SK-N-SH treated with all-trans-retinoic acid at 6 μM for 48 hours (cell line): ENCODE measurements around the gene TANC1.

Experiments
- ATAC-seq: fragments of 200-7000 bp; cut with Tn5 transposase; 3 replicates; pipeline ENCODE4 v1.9.1; 2020; ENCODE audit warnings: mild to moderate bottlenecking, moderate library complexity
- ARNTL ChIP-seq: fragments of 450-650 bp; formaldehyde crosslinking; IDR thresholded peaks from 2 replicates; pipeline ENCODE4 v1.5.0; 2020; ENCODE audit warnings: low read depth, mild to moderate bottlenecking, moderate library complexity, borderline replicate concordance
- BACH2 ChIP-seq: fragments of 250-450 bp; sonication (Bioruptor Pico); IDR thresholded peaks from 2 replicates; pipeline ENCODE4 v1.9.0; 2021; ENCODE audit warnings: mild to moderate bottlenecking, borderline replicate concordance
- CREB5 ChIP-seq: fragments of 250-450 bp; sonication (Bioruptor Pico); IDR thresholded peaks from 2 replicates; pipeline ENCODE4 v1.5.1; 2020; ENCODE audit warnings: low read depth, mild to moderate bottlenecking, moderate library complexity
- CSDC2 ChIP-seq: fragments of 250-450 bp; sonication (Bioruptor Pico); IDR thresholded peaks from 2 replicates; pipeline ENCODE4 v1.5.0; 2020; ENCODE audit warnings: mild to moderate bottlenecking, moderate library complexity
- CSRNP3 ChIP-seq: fragments of 250-450 bp; sonication (Bioruptor Pico); IDR thresholded peaks from 2 replicates; pipeline ENCODE4 v1.5.1; 2021; ENCODE audit warnings: mild to moderate bottlenecking, moderate library complexity
- ESRRG ChIP-seq: fragments of 250-450 bp; sonication (Bioruptor Pico); IDR thresholded peaks from 2 replicates; pipeline ENCODE4 v1.6.1; 2021; ENCODE audit warnings: mild to moderate bottlenecking
- GLIS3 ChIP-seq: fragments of 250-450 bp; sonication (Bioruptor Pico); IDR thresholded peaks from 2 replicates; pipeline ENCODE4 v1.5.0; 2020; ENCODE audit warnings: mild to moderate bottlenecking, moderate library complexity
- ISL1 ChIP-seq: fragments of 250-450 bp; sonication (Bioruptor Pico); IDR thresholded peaks from 2 replicates; pipeline ENCODE4 v2.1.2; 2022; ENCODE audit warnings: mild to moderate bottlenecking, moderate library complexity
- OSR1 ChIP-seq: fragments of 250-450 bp; sonication (Bioruptor Pico); IDR thresholded peaks from 2 replicates; pipeline ENCODE4 v1.8.0; 2022; ENCODE audit warnings: moderate library complexity, mild to moderate bottlenecking, inconsistent platforms
- RARB ChIP-seq: fragments of 250-450 bp; sonication (Bioruptor Pico); IDR thresholded peaks from 2 replicates; pipeline ENCODE4 v1.8.0; 2021; ENCODE audit warnings: mild to moderate bottlenecking, moderate library complexity
- SNAI2 ChIP-seq: fragments of 250-450 bp; sonication (Bioruptor Pico); IDR thresholded peaks from 2 replicates; pipeline ENCODE4 v1.5.0; 2020; ENCODE audit warnings: mild to moderate bottlenecking, moderate library complexity
- TCF4 ChIP-seq: fragments of 250-450 bp; sonication (Bioruptor Pico); IDR thresholded peaks from 2 replicates; pipeline ENCODE4 v1.8.0; 2021; ENCODE audit warnings: mild to moderate bottlenecking, moderate library complexity, borderline replicate concordance
- TSHZ2 ChIP-seq: fragments of 250-450 bp; sonication (Bioruptor Pico); IDR thresholded peaks from 2 replicates; pipeline ENCODE4 v1.5.0; 2020; ENCODE audit warnings: mild to moderate bottlenecking, moderate library complexity
- ZC3H10 ChIP-seq: fragments of 250-450 bp; sonication (Bioruptor Pico); IDR thresholded peaks from 2 replicates; pipeline ENCODE4 v1.5.1; 2021; ENCODE audit warnings: mild to moderate bottlenecking, moderate library complexity
- ZFP3 ChIP-seq: fragments of 250-450 bp; sonication (Bioruptor Pico); IDR thresholded peaks from 2 replicates; pipeline ENCODE4 v1.5.0; 2020; ENCODE audit warnings: mild to moderate bottlenecking, moderate library complexity
- ZFP30 ChIP-seq: fragments of 450-650 bp; formaldehyde crosslinking; IDR thresholded peaks from 2 replicates; pipeline ENCODE4 v1.5.0; 2022; ENCODE audit warnings: mild to moderate bottlenecking, moderate library complexity
- ZNF565 ChIP-seq: fragments of 450-650 bp; formaldehyde crosslinking; conservative IDR thresholded peaks from 2 replicates; pipeline ENCODE4 v1.5.0; 2020; ENCODE audit warnings: low read depth, mild to moderate bottlenecking, moderate library complexity
- ZNF70 ChIP-seq: fragments of 450-650 bp; formaldehyde crosslinking; IDR thresholded peaks from 2 replicates; pipeline ENCODE4 v1.5.0; 2020; ENCODE audit warnings: mild to moderate bottlenecking, moderate library complexity
- ZNF8 ChIP-seq: fragments of 450-650 bp; formaldehyde crosslinking; IDR thresholded peaks from 2 replicates; pipeline ENCODE4 v1.5.0; 2020; ENCODE audit warnings: mild to moderate bottlenecking, moderate library complexity
- TF ChIP-seq, protein P1 (sequence below): fragments of 250-450 bp; sonication (Bioruptor Pico); IDR thresholded peaks from 2 replicates; pipeline ENCODE4 v1.8.0; 2020; ENCODE audit warnings: mild to moderate bottlenecking, moderate library complexity, borderline replicate concordance
- TF ChIP-seq, protein P2 (sequence below): fragments of 250-450 bp; sonication (Bioruptor Pico); IDR thresholded peaks from 2 replicates; pipeline ENCODE4 v1.8.0; 2021; ENCODE audit warnings: low read depth, mild to moderate bottlenecking, moderate library complexity, borderline replicate concordance

Gene TANC1

DNA sequence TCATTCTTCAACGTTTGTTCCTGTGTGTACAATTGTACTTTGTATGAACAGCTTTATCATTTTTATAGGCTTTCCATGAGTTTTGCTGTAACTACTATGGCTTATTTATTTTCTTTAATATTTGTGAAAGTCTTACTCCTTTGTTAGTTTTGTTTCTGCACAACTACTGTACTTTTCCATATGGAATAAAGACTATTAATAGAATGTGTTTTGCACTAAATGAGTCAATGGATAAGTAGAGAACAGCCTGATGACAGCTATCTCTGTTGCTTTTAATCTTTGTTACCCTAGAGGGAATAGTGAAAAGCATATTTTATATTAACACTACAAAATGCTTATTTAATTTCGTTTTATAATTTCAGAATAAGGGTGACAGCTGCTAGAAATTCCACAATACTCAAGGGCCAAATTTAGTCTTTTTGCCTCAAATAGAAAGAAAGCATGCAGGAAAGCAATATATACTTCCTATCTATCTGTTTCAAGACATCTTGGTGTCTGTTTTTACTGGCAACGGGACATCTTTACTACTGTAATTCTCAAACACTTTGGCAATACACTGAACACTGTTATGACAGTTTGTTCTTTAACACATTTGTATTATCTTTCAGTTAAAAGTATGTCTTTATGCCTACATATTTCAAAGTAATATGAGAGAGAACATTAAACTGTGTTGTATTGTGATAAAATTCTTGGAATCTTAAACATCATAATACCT, 264.2 kb downstream of the TANC1 start:
- ATAC-seq, result no peak
- TF ChIP-seq ISL1 (CRISPR knock-in tag) (no peak), ESRRG (CRISPR knock-in tag) (no peak), ZC3H10 (CRISPR knock-in tag) (no peak), ZNF8 (CRISPR knock-in tag) (no peak), CSDC2 (CRISPR knock-in tag) (no peak), GLIS3 (CRISPR knock-in tag) (no peak), TCF4 (CRISPR knock-in tag) (no peak), ARNTL (no peak), ZNF565 (CRISPR knock-in tag) (no peak), ZFP3 (CRISPR knock-in tag) (no peak), ZNF70 (no peak), TSHZ2 (no peak), ZFP30 (no peak), CSRNP3 (no peak)
- TF ChIP-seq, protein P1, sequence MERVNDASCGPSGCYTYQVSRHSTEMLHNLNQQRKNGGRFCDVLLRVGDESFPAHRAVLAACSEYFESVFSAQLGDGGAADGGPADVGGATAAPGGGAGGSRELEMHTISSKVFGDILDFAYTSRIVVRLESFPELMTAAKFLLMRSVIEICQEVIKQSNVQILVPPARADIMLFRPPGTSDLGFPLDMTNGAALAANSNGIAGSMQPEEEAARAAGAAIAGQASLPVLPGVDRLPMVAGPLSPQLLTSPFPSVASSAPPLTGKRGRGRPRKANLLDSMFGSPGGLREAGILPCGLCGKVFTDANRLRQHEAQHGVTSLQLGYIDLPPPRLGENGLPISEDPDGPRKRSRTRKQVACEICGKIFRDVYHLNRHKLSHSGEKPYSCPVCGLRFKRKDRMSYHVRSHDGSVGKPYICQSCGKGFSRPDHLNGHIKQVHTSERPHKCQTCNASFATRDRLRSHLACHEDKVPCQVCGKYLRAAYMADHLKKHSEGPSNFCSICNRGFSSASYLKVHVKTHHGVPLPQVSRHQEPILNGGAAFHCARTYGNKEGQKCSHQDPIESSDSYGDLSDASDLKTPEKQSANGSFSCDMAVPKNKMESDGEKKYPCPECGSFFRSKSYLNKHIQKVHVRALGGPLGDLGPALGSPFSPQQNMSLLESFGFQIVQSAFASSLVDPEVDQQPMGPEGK (CRISPR knock-in tag), result no peak
- TF ChIP-seq, protein P2, sequence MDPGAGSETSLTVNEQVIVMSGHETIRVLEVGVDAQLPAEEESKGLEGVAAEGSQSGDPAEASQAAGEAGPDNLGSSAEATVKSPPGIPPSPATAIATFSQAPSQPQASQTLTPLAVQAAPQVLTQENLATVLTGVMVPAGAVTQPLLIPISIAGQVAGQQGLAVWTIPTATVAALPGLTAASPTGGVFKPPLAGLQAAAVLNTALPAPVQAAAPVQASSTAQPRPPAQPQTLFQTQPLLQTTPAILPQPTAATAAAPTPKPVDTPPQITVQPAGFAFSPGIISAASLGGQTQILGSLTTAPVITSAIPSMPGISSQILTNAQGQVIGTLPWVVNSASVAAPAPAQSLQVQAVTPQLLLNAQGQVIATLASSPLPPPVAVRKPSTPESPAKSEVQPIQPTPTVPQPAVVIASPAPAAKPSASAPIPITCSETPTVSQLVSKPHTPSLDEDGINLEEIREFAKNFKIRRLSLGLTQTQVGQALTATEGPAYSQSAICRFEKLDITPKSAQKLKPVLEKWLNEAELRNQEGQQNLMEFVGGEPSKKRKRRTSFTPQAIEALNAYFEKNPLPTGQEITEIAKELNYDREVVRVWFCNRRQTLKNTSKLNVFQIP (CRISPR knock-in tag), result no peak

- no peak for ATAC-seq
- TF ChIP-seq, protein P1 (CRISPR knock-in tag), result no peak
- no peak for TF ChIP-seq TCF4 (CRISPR knock-in tag)
- TF ChIP-seq SNAI2, result no peak
- TF ChIP-seq OSR1 (CRISPR knock-in tag), result no peak
- TF ChIP-seq ESRRG (CRISPR knock-in tag), result no peak
- TF ChIP-seq ARNTL, result no peak
- no peak for TF ChIP-seq RARB (CRISPR knock-in tag)
- TF ChIP-seq ZC3H10 (CRISPR knock-in tag), result no peak
- no peak for TF ChIP-seq ZFP3 (CRISPR knock-in tag)
- TF ChIP-seq CREB5 (CRISPR knock-in tag), result no peak
- no peak for TF ChIP-seq CSRNP3
- TF ChIP-seq BACH2 (CRISPR knock-in tag), result no peak
These were observed 266.4 kb downstream of the TANC1 start for GRCh38 chr2:159234868-159235267.
